OCI-LY1 (cell line): ENCODE measurements around the gene IL18BP.

Experiments used
- CTCF ChIP-seq: fragments of 200-600 bp; sonication (generic), shearing (Covaris generic); IDR thresholded peaks from 2 replicates; pipeline ENCODE4 v1.5.1; 2017; ENCODE audit warnings: mild to moderate bottlenecking, antibody characterized with exemption, low read length, moderate library complexity, mixed read lengths
- EZH2 ChIP-seq: fragments of 200-600 bp; sonication (generic), shearing (Covaris generic); IDR thresholded peaks from 2 replicates; pipeline ENCODE4 v1.8.0; 2017; ENCODE audit warnings: borderline replicate concordance, mixed run types, mild to moderate bottlenecking, antibody characterized with exemption, low read length, moderate library complexity, mixed read lengths

GRCh38 chr11:71949034-71949433, 49.7 kb upstream of the IL18BP start:
- TF ChIP-seq EZH2 (no peak), CTCF (no peak)
